Stimulated activated CD4-positive, alpha-beta T cell treated with anti-CD3 and anti-CD28 coated beads, TNF-alpha, amount 100 ng/mL, for 1 hour (primary cell): ENCODE data around the gene RBM47.

ENCODE experiments used
- DNase-seq, 3 donors: peaks; one replicate each; pipeline ENCODE4 v3.0.0-alpha.2; 2020; ENCODE audit warnings: low read depth in 3 of 3, low spot score in 1 of 3

Gene RBM47

GRCh38 chr4:40592034-40592433 lies 37.6 kb downstream of the RBM47 start:
- no peak for DNase-seq

- no peak for DNase-seq
Observed at GRCh38 chr4:40587826-40588225, 41.8 kb downstream of the RBM47 start.

GRCh38 chr4:40587351-40587750 lies 42.3 kb downstream of the RBM47 start:
- DNase-seq: no peak

GRCh38 chr4:40586729-40587128 lies 42.9 kb downstream of the RBM47 start:
- no peak for DNase-seq

GRCh38 chr4:40586034-40586433 lies 43.6 kb downstream of the RBM47 start:
- no peak for DNase-seq

GRCh38 chr4:40585201-40585799 lies 44.4 kb downstream of the RBM47 start:
- DNase-seq: no peak

- no peak for DNase-seq
Observed at GRCh38 chr4:40584517-40585141, 45.0 kb downstream of the RBM47 start.

GRCh38 chr4:40583850-40584439 lies 45.7 kb downstream of the RBM47 start:
- DNase-seq: no peak

- DNase-seq: no peak
Observed at GRCh38 chr4:40582413-40582812, 47.3 kb downstream of the RBM47 start.

- DNase-seq: no peak
Observed at GRCh38 chr4:40581254-40582140, 48.2 kb downstream of the RBM47 start.

GRCh38 chr4:40579983-40580382 lies 49.7 kb downstream of the RBM47 start:
- no peak for DNase-seq

- no peak for DNase-seq
Observed at GRCh38 chr4:40577588-40578253, 51.9 kb downstream of the RBM47 start.

GRCh38 chr4:40576651-40577480 lies 52.8 kb downstream of the RBM47 start:
- no peak for DNase-seq

- DNase-seq: no peak
Observed at GRCh38 chr4:40575846-40576245, 53.8 kb downstream of the RBM47 start.

- no peak for DNase-seq
Observed at GRCh38 chr4:40573593-40574311, 55.9 kb downstream of the RBM47 start.

GRCh38 chr4:40572692-40573310 lies 56.9 kb downstream of the RBM47 start:
- DNase-seq: no peak

GRCh38 chr4:40571208-40571607 lies 58.5 kb downstream of the RBM47 start:
- no peak for DNase-seq

- DNase-seq: no peak
Observed at GRCh38 chr4:40570348-40571077, 59.2 kb downstream of the RBM47 start.
